GM20000 (cell line): ENCODE data around the gene IGFL4.

Experiments
- DNase-seq: peaks from one replicate; pipeline ENCODE4 v3.0.0; 2012; ENCODE audit warnings: low spot score
- CTCF ChIP-seq: IDR thresholded peaks from 2 replicates; pipeline ENCODE4 v1.5.1; 2012; ENCODE audit warnings: mild to moderate bottlenecking, control low read depth; ENCODE audit errors: extremely low read depth, missing control alignments

IGFL4 gene

GRCh38 chr19:46020819-46021125 lies 20.0 kb downstream of the IGFL4 start:
- TF ChIP-seq CTCF, result no peak
- DNase-seq, result no peak

- DNase-seq, result no peak
- no peak for TF ChIP-seq CTCF
Observed at GRCh38 chr19:46019270-46019669, 21.5 kb downstream of the IGFL4 start.

- TF ChIP-seq CTCF, result no peak
Observed at GRCh38 chr19:46018729-46019251, 22.0 kb downstream of the IGFL4 start.

GRCh38 chr19:46017874-46018675 lies 22.7 kb downstream of the IGFL4 start:
- DNase-seq, result no peak
- TF ChIP-seq CTCF, result no peak

More at GRCh38 chr19:46018729-46019251, 22.0 kb downstream of the IGFL4 start:
- DNase-seq, result no peak

- TF ChIP-seq CTCF, result no peak
- DNase-seq, result no peak
Observed at GRCh38 chr19:46017095-46017429, 23.7 kb downstream of the IGFL4 start.

GRCh38 chr19:46016426-46017094 lies 24.2 kb downstream of the IGFL4 start:
- DNase-seq, result peak; percentile 93
- peak; percentile 86 for TF ChIP-seq CTCF

GRCh38 chr19:46015687-46016425 lies 24.9 kb downstream of the IGFL4 start:
- peak; percentile 72 for DNase-seq
- no peak for TF ChIP-seq CTCF
